Sigmoid colon (tissue), 7 donors: ENCODE results near the gene CCL23. TPM values are rescaled to one million over a fixed set of nuclear protein-coding genes. Genes with fewer than 3 reads are reported as not detected.
"Not testable (repeated sequence)": the region's sequence is repeated elsewhere in the genome, so short reads cannot be mapped to it uniquely, and the experiment has no call there.

Experiments
- DNase-seq: peaks from one replicate; pipeline ENCODE4 v3.0.0-alpha.2; 2019
- H3K27ac ChIP-seq, 4 donors: fragments of 200-600 bp; sonication (generic); one replicate each; pipeline ENCODE4 v1.5.1; 2016 to 2019; ENCODE audit warnings: mild to moderate bottlenecking in 1 of 4
- H3K27me3 ChIP-seq, 3 donors: fragments of 200-600 bp; sonication (generic); one replicate each; pipeline ENCODE4 v1.5.1; 2019; ENCODE audit warnings: mild to moderate bottlenecking in 1 of 3
- H3K36me3 ChIP-seq, 4 donors: fragments of 200-600 bp; sonication (generic); one replicate each; pipeline ENCODE4 v1.5.1; 2016 to 2019
- H3K4me1 ChIP-seq, 4 donors: fragments of 200-600 bp; sonication (generic); one replicate each; pipeline ENCODE4 v1.5.1; 2017 to 2019
- H3K4me3 ChIP-seq, 4 donors: fragments of 200-600 bp; sonication (generic); one replicate each; pipeline ENCODE4 v1.5.1; 2017 to 2019; ENCODE audit warnings: mild to moderate bottlenecking in 2 of 4, moderate library complexity in 1 of 4
- H3K9me3 ChIP-seq, 4 donors: fragments of 200-600 bp in 3 of 4; sonication (generic) in 3 of 4; one replicate each; pipeline versions ENCODE4 v1.5.1 to v1.6.1; 2013 to 2019
- EP300 ChIP-seq, 4 donors: sonication (generic); formaldehyde crosslinking; IDR thresholded peaks; one replicate each; pipeline ENCODE4 v1.6.1; 2017; ENCODE audit warnings: antibody characterized with exemption in 4 of 4
- POLR2A ChIP-seq, 2 donors: fragments of 450-650 bp; IDR thresholded peaks; one replicate each; pipeline ENCODE4 v1.6.1; 2016; ENCODE audit warnings: antibody characterized with exemption in 2 of 2, mild to moderate bottlenecking in 2 of 2, moderate library complexity in 2 of 2
- POLR2AphosphoS5 ChIP-seq, 4 donors: sonication (generic); formaldehyde crosslinking; IDR thresholded peaks; one replicate each; pipeline ENCODE4 v1.6.1; 2017; ENCODE audit warnings: antibody characterized with exemption in 4 of 4
- WGBS, 2 donors: extraction: QIAGEN DNeasy Blood & Tissue Kit; methylation state at CpG; one replicate each; pipeline ENCODE4 v1.1.7; 2013; 5-methylcytosine and 5-hydroxymethylcytosine counted together
- intact Hi-C: fragments of 100-400 bp; cut with DNase I; formaldehyde crosslinking; loops from one replicate; pipeline ENCODE4 v1.15.1; 2023
- polyA plus RNA-seq, 3 donors: library from polyadenylated mRNA; stranded (reverse); fragments of 200-250 nt; gene quantifications; one replicate each; pipeline ENCODE4 v1.2.3, GENCODE V29; 2013
- total RNA-seq, 4 donors: library from RNA; depleted of rRNA; stranded (reverse); fragments of >200 nt; gene quantifications; one replicate each; pipeline ENCODE4 v1.1.0, GENCODE V29; 2016
- TF ChIP-seq, protein P1 (sequence below), 4 experiments: fragments of 450-650 bp in 3 of 4; fragments of 200-600 bp in 1 of 4; IDR thresholded peaks; one replicate each; pipeline ENCODE4 v1.5.1; 2016 to 2019; ENCODE audit warnings: antibody characterized with exemption in 4 of 4, mild to moderate bottlenecking in 3 of 4, moderate library complexity in 2 of 4
- donor health status: healthy with polysubstance abuse.
- donor health status: Bipolar disorder and iron deficiency.
- donor health status: healthy.

CCL23 gene
- total and polyA plus RNA-seq, 7 donors = 0.82 to 18.6 (median 6.0) TPM; not detected in 2

- peaks cover 0 to 6% (median 0%) of the 10 kb centered on the region in 4 donors for H3K4me1 ChIP-seq
- no peaks in the 10 kb centered on the region for H3K36me3 ChIP-seq
- TF ChIP-seq POLR2A (IDR thresholded peaks at IDR 0.05) = no peak
- TF ChIP-seq EP300 (IDR thresholded peaks at IDR 0.05) = no peak
- no peak for TF ChIP-seq POLR2AphosphoS5 (IDR thresholded peaks at IDR 0.05)
- TF ChIP-seq, protein P1, sequence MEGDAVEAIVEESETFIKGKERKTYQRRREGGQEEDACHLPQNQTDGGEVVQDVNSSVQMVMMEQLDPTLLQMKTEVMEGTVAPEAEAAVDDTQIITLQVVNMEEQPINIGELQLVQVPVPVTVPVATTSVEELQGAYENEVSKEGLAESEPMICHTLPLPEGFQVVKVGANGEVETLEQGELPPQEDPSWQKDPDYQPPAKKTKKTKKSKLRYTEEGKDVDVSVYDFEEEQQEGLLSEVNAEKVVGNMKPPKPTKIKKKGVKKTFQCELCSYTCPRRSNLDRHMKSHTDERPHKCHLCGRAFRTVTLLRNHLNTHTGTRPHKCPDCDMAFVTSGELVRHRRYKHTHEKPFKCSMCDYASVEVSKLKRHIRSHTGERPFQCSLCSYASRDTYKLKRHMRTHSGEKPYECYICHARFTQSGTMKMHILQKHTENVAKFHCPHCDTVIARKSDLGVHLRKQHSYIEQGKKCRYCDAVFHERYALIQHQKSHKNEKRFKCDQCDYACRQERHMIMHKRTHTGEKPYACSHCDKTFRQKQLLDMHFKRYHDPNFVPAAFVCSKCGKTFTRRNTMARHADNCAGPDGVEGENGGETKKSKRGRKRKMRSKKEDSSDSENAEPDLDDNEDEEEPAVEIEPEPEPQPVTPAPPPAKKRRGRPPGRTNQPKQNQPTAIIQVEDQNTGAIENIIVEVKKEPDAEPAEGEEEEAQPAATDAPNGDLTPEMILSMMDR (IDR thresholded peaks at IDR 0.05) = no peak
- H3K27me3 ChIP-seq = no peaks in the 10 kb centered on the region
- intact Hi-C loops = no loop called here
- no peak overlapping the region for H3K4me3 ChIP-seq
- no peak for DNase-seq
- H3K27ac ChIP-seq = no peak overlapping the region
- 83% methylated on average over 11 of the region's 11 CpGs for WGBS, 2 donors
- peaks cover 0 to 3% (median 0%) of the 10 kb centered on the region in 4 donors for H3K9me3 ChIP-seq
These were observed 19.7 kb downstream of the CCL23 start for GRCh38 chr17:35998018-35998545.

DNA sequence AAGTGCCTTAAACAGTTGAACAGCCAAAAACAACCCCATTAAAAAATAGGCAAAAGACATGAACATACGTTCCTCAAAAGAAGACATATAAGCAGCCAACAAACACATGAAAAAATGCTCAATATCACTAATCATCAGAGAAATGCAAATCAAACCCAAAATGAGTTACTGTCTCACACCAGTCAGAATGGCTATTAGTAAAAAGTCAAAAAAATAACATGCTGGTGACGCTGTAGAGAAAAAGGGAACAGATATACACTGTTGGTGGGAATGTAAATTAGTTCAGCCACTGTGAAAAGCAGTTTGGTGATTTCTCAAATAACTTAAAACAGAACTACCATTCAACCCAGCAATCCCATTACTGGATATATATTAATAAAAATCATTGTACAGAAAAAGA lies 22.4 kb downstream of the CCL23 start:
- intact Hi-C loops, H3K27ac ChIP-seq, H3K4me3 ChIP-seq, H3K36me3 ChIP-seq, H3K27me3 ChIP-seq, H3K4me1 ChIP-seq, DNase-seq, H3K9me3 ChIP-seq: not testable (repeated sequence)
- whole genome bisulfite sequencing, 2 donors = 77 to 92% methylated on average over 2 of the region's 2 CpGs

DNA sequence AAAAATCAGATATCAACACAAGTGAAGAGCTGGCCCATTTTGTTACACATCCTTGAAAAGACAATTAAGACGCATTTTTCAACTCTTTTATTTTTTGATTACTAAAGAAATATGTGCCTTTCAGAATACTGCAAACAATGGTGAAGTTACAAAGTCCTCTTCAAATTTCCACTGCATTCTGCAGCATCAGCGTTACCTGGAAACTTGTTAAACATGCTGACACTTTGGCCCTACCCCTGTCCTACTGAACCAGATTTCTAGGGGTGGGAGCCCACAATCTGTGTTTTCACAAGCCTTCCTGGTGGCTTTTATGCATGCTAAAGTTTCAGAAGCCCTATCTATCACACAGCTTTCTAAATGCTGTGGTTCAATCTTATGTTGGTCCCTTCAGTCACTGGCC lies 26.7 kb downstream of the CCL23 start:
- 23 to 75% methylated on average over 2 of the region's 2 CpGs for WGBS, 2 donors

GRCh38 chr17:35988164-35988563 lies 29.6 kb downstream of the CCL23 start:
- Histone ChIP-seq H3K36me3 (no peaks in the 10 kb centered on the region), H3K9me3 (peaks cover 0 to 3% (median 0%) of the 10 kb centered on the region in 4 donors), H3K4me3 (no peak overlapping the region), H3K4me1 (no peaks in the 10 kb centered on the region), H3K27me3 (peaks cover 0 to 6% (median 0%) of the 10 kb centered on the region in 3 donors), H3K27ac (peak overlapping the region in 1 of 4 donors; percentile 32)
- intact Hi-C loops = no loop called here
- TF ChIP-seq POLR2AphosphoS5 (IDR thresholded peaks at IDR 0.05) = no peak
- TF ChIP-seq, protein P1 (IDR thresholded peaks at IDR 0.05) = no peak
- no peak for TF ChIP-seq EP300 (IDR thresholded peaks at IDR 0.05)
- no peak for TF ChIP-seq POLR2A (IDR thresholded peaks at IDR 0.05)
- DNase-seq = no peak

More for the DNA sequence above, 26.7 kb downstream of the CCL23 start:
- Histone ChIP-seq H3K4me1 (no peaks in the 10 kb centered on the region), H3K27ac (no peak overlapping the region), H3K4me3 (no peak overlapping the region), H3K36me3 (no peaks in the 10 kb centered on the region), H3K27me3 (peaks cover 0 to 6% (median 0%) of the 10 kb centered on the region in 3 donors), H3K9me3 (peaks cover 0 to 5% (median 0%) of the 10 kb centered on the region in 4 donors)
- no peak for DNase-seq
- intact Hi-C loops = no loop called here
- TF ChIP-seq POLR2A (IDR thresholded peaks at IDR 0.05) = no peak
- TF ChIP-seq POLR2AphosphoS5 (IDR thresholded peaks at IDR 0.05) = no peak
- no peak for TF ChIP-seq EP300 (IDR thresholded peaks at IDR 0.05)
- TF ChIP-seq, protein P1 (IDR thresholded peaks at IDR 0.05) = no peak

- no peaks in the 10 kb centered on the region for H3K4me1 ChIP-seq
- DNase-seq = no peak
- H3K9me3 ChIP-seq = peaks cover 0 to 3% (median 0%) of the 10 kb centered on the region in 4 donors
- H3K4me3 ChIP-seq = peak within 1 kb of the TSS in 3 of 4 donors; percentile 5 to 17 (median 10)
- no peaks in the 10 kb centered on the region for H3K36me3 ChIP-seq
- intact Hi-C loops = no loop called here
- H3K27me3 ChIP-seq = no peaks in the 10 kb centered on the region
- 89 to 93% methylated on average over 1 of the region's 1 CpG for WGBS, 2 donors
- H3K27ac ChIP-seq = peak within 1 kb of the TSS in 1 of 4 donors; percentile 42
- TF ChIP-seq POLR2AphosphoS5 (IDR thresholded peaks at IDR 0.05) (no peak), POLR2A (IDR thresholded peaks at IDR 0.05) (no peak), EP300 (IDR thresholded peaks at IDR 0.05) (no peak)
- TF ChIP-seq, protein P1 (IDR thresholded peaks at IDR 0.05) = no peak
These were observed 31.1 kb downstream of the CCL23 start, which contains the start of gene CCL14 for GRCh38 chr17:35986643-35987042. CCL14 (minus strand) TSS chr17:35986729; CDS start chr17:35986649, 80 bp downstream.
